ENCODE data around the gene GAS2.

DNA sequence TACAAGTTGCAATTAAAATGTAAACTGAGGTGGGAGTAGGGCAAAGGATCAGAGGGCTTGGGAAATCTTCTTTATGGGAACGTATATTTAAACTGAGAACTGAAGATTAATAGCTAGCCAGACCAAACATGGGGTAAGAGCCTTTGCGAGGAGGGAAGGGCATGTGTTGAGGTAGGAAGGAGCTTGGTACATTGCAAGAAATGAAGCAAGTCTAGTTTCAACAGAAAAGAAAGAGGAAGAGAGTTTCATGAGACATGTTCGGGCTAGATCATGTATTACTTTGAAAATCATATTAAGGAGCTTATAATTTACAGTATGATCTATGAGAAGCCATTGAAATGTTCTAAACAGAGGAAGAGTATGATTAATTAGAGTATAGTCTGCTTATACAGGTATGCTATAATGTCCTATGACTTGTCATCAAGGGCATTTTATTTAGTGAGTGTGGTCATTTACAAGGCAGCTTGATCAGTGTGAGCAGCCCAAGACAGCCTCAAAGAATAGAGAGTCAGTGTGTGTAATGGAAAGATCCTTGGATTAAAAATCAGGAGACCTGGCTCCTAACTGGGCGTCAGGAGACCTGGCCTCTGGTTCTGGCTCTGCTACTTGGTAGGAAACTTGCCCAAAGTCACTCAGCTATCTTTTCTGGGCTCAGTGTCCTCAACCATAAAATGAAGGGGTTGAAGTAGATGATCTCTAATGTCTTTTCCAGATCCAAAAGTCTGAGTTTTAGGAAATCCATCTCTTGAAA is 10.9 kb downstream of the GAS2 start:
- TF ChIP-seq, protein P1, sequence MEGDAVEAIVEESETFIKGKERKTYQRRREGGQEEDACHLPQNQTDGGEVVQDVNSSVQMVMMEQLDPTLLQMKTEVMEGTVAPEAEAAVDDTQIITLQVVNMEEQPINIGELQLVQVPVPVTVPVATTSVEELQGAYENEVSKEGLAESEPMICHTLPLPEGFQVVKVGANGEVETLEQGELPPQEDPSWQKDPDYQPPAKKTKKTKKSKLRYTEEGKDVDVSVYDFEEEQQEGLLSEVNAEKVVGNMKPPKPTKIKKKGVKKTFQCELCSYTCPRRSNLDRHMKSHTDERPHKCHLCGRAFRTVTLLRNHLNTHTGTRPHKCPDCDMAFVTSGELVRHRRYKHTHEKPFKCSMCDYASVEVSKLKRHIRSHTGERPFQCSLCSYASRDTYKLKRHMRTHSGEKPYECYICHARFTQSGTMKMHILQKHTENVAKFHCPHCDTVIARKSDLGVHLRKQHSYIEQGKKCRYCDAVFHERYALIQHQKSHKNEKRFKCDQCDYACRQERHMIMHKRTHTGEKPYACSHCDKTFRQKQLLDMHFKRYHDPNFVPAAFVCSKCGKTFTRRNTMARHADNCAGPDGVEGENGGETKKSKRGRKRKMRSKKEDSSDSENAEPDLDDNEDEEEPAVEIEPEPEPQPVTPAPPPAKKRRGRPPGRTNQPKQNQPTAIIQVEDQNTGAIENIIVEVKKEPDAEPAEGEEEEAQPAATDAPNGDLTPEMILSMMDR (IDR thresholded peaks at IDR 0.05): no peak
- no peak for TF ChIP-seq POLR2A (IDR thresholded peaks at IDR 0.05)
